Esophagus muscularis mucosa (tissue), 4 donors: ENCODE data around the gene COL5A1. TPM values are rescaled to one million over a fixed set of nuclear protein-coding genes. Genes with fewer than 3 reads are reported as not detected.

Experiments used
- DNase-seq: peaks from one replicate; pipeline ENCODE4 v3.0.0-alpha.2; 2017; ENCODE audit errors: extremely low spot score
- H3K27ac ChIP-seq, 4 donors: fragments of 200-600 bp; sonication (generic); replicated peaks in 1 of 4; 1 replicate in 3 of 4; 2 replicates in 1 of 4; pipeline ENCODE4 v1.5.1; 2016 to 2019; ENCODE audit warnings: mild to moderate bottlenecking in 1 of 4
- H3K27me3 ChIP-seq, 4 donors: fragments of 200-600 bp; sonication (generic); one replicate each; pipeline versions ENCODE4 v1.5.1 to v1.6.0; 2016 to 2019
- H3K36me3 ChIP-seq, 4 donors: fragments of 200-600 bp; sonication (generic); one replicate each; pipeline ENCODE4 v1.5.1; 2016 to 2019
- H3K4me1 ChIP-seq, 4 donors: fragments of 200-600 bp; sonication (generic); one replicate each; pipeline ENCODE4 v1.5.1; 2016 to 2019
- H3K4me3 ChIP-seq, 4 donors: fragments of 200-600 bp; sonication (generic); 1 replicate in 2 of 4; 2 replicates in 2 of 4; pipeline ENCODE4 v1.5.1; 2016 to 2019; ENCODE audit warnings: mild to moderate bottlenecking in 4 of 4, moderate library complexity in 1 of 4
- H3K9me3 ChIP-seq, 4 donors: fragments of 200-600 bp; sonication (generic); 1 replicate in 3 of 4; 2 replicates in 1 of 4; pipeline ENCODE4 v1.5.1; 2016 to 2019
- CTCF ChIP-seq, 3 experiments: fragments of 200-600 bp in 2 of 3; fragments of 450-650 bp in 1 of 3; sonication (generic) in 2 of 3; IDR thresholded peaks; one replicate each; pipeline ENCODE4 v1.5.1; 2017 to 2019; ENCODE audit warnings: antibody characterized with exemption in 3 of 3, mild to moderate bottlenecking in 2 of 3, moderate library complexity in 1 of 3
- EP300 ChIP-seq: sonication (generic); formaldehyde crosslinking; IDR thresholded peaks from one replicate; pipeline ENCODE4 v1.6.1; 2017; ENCODE audit warnings: antibody characterized with exemption
- POLR2A ChIP-seq: fragments of 450-650 bp; IDR thresholded peaks from one replicate; pipeline ENCODE4 v1.6.1; 2017; ENCODE audit warnings: antibody characterized with exemption, moderate library complexity, mild to moderate bottlenecking, low read depth
- POLR2AphosphoS5 ChIP-seq, 2 donors: sonication (generic); formaldehyde crosslinking; IDR thresholded peaks; one replicate each; pipeline ENCODE4 v1.6.1; 2017; ENCODE audit warnings: antibody characterized with exemption in 2 of 2
- WGBS: methylation state at CpG from one replicate; pipeline ENCODE4 v1.1.5; 2018; 5-methylcytosine and 5-hydroxymethylcytosine counted together
- intact Hi-C: fragments of 100-400 bp; cut with DNase I; formaldehyde crosslinking; loops from one replicate; pipeline ENCODE4 v1.15.1; 2023
- total RNA-seq, 4 donors: library from RNA; depleted of rRNA; stranded (reverse); fragments of >200 nt; gene quantifications; one replicate each; pipeline versions ENCODE4 v1.1.0 to v1.2.1, GENCODE V29; 2016

Gene COL5A1
- total RNA-seq, 4 donors from 2014 or later, result 36.0 to 89.5 (median 56.4) TPM

GRCh38 chr9:134705786-134706185 lies 64.2 kb downstream of the COL5A1 start:
- Histone ChIP-seq H3K4me3 (no peak overlapping the region), H3K36me3 (peaks cover 10 to 20% (median 13%) of the 10 kb centered on the region in 4 donors), H3K9me3 (no peaks in the 10 kb centered on the region), H3K4me1 (peaks cover 54 to 88% (median 80%) of the 10 kb centered on the region in 4 donors), H3K27me3 (no peaks in the 10 kb centered on the region), H3K27ac (peak overlapping the region; percentile 87 to 93 (median 91))
- WGBS, result 74% methylated on average over 5 of the region's 9 CpGs
- no peak for TF ChIP-seq POLR2AphosphoS5 (IDR thresholded peaks at IDR 0.05)
- no peak for TF ChIP-seq POLR2A
- TF ChIP-seq EP300, result no peak
- TF ChIP-seq CTCF (IDR thresholded peaks at IDR 0.05), result no peak
- no peak for DNase-seq
- intact Hi-C loops, result no loop called here

GRCh38 chr9:134706522-134706921 lies 64.9 kb downstream of the COL5A1 start:
- peak overlapping the region; percentile 87 to 93 (median 91) for H3K27ac ChIP-seq
- peaks cover 57 to 95% (median 87%) of the 10 kb centered on the region in 4 donors for H3K4me1 ChIP-seq
- no peak for TF ChIP-seq EP300
- WGBS, result 58% methylated on average over 5 of the region's 6 CpGs
- no peaks in the 10 kb centered on the region for H3K9me3 ChIP-seq
- H3K4me3 ChIP-seq, result no peak overlapping the region
- H3K27me3 ChIP-seq, result no peaks in the 10 kb centered on the region
- intact Hi-C loops, result no loop called here
- H3K36me3 ChIP-seq, result peaks cover 4 to 13% (median 6%) of the 10 kb centered on the region in 4 donors
- DNase-seq, result no peak

GRCh38 chr9:134707031-134707680 lies 65.6 kb downstream of the COL5A1 start:
- H3K27ac ChIP-seq, result peak overlapping the region; percentile 87 to 93 (median 91)
- peaks cover 0 to 7% (median 1%) of the 10 kb centered on the region in 4 donors for H3K36me3 ChIP-seq
- H3K9me3 ChIP-seq, result no peaks in the 10 kb centered on the region
- no peak for DNase-seq
- 38% methylated on average over 12 of the region's 19 CpGs for WGBS
- H3K4me1 ChIP-seq, result peaks cover 57 to 94% (median 91%) of the 10 kb centered on the region in 4 donors
- TF ChIP-seq POLR2AphosphoS5 (IDR thresholded peaks at IDR 0.05) (peak; percentile 54 to 58), CTCF (IDR thresholded peaks at IDR 0.05) (no peak), EP300 (no peak), POLR2A (no peak)
- H3K4me3 ChIP-seq, result peak overlapping the region in 1 of 4 donors; percentile 4
- intact Hi-C loops, result no loop called here
- H3K27me3 ChIP-seq, result no peaks in the 10 kb centered on the region

GRCh38 chr9:134707731-134708671 lies 66.4 kb downstream of the COL5A1 start:
- no peak overlapping the region for H3K4me3 ChIP-seq

GRCh38 chr9:134708672-134709038 lies 67.1 kb downstream of the COL5A1 start:
- no peaks in the 10 kb centered on the region for H3K36me3 ChIP-seq
- intact Hi-C loops, result no loop called here
- no peaks in the 10 kb centered on the region for H3K9me3 ChIP-seq
- no peaks in the 10 kb centered on the region for H3K27me3 ChIP-seq
- 45% methylated on average over 11 of the region's 11 CpGs for WGBS
- H3K27ac ChIP-seq, result peak overlapping the region; percentile 87 to 93 (median 91)
- H3K4me1 ChIP-seq, result peaks cover 57 to 96% (median 93%) of the 10 kb centered on the region in 4 donors
- TF ChIP-seq POLR2AphosphoS5 (IDR thresholded peaks at IDR 0.05) (no peak), POLR2A (no peak), CTCF (IDR thresholded peaks at IDR 0.05) (no peak), EP300 (no peak)
- H3K4me3 ChIP-seq, result no peak overlapping the region
- DNase-seq, result no peak

More at GRCh38 chr9:134707731-134708671, 66.4 kb downstream of the COL5A1 start:
- Histone ChIP-seq H3K9me3 (no peaks in the 10 kb centered on the region), H3K27ac (peak overlapping the region; percentile 87 to 93 (median 91)), H3K27me3 (no peaks in the 10 kb centered on the region), H3K4me1 (peaks cover 57 to 94% (median 93%) of the 10 kb centered on the region in 4 donors), H3K36me3 (no peaks in the 10 kb centered on the region)
- 76% methylated on average over 5 of the region's 32 CpGs for WGBS
- DNase-seq, result no peak
- intact Hi-C loops, result no loop called here
- TF ChIP-seq POLR2AphosphoS5 (IDR thresholded peaks at IDR 0.05) (no peak), POLR2A (no peak), EP300 (no peak)
